Astrocyte (in vitro differentiated cells and primary cell): ENCODE measurements around the gene RPSA. TPM values are rescaled to one million over a fixed set of nuclear protein-coding genes. Genes with fewer than 3 reads are reported as not detected.

Experiments used
- DNase-seq: peaks from one replicate; pipeline ENCODE4 v3.0.0-alpha.2; 2010; ENCODE audit warnings: low read depth
- FAIRE-seq: peaks from 2 replicates; lab custom pipeline; 2011; peaks lifted over from hg19 to GRCh38; lab: Jason Lieb, UNC
- H2AFZ ChIP-seq: 2 replicates; pipeline ENCODE4 v1.6.0; 2012; ENCODE audit warnings: low read depth, low read length, inconsistent platforms
- H3K27ac ChIP-seq: 2 replicates; pipeline ENCODE4 v1.5.1; 2011; ENCODE audit warnings: low read depth, low read length, inconsistent platforms
- H3K27me3 ChIP-seq: 2 replicates; pipeline ENCODE4 v1.6.0; 2011; ENCODE audit warnings: low read length, inconsistent platforms; ENCODE audit not compliant: insufficient read depth
- H3K36me3 ChIP-seq: 2 replicates; pipeline ENCODE4 v1.5.1; 2011; ENCODE audit warnings: low read length, inconsistent platforms; ENCODE audit not compliant: insufficient read depth
- H3K4me1 ChIP-seq: 2 replicates; pipeline ENCODE4 v1.5.1; 2011; ENCODE audit warnings: low read length, inconsistent platforms; ENCODE audit not compliant: insufficient read depth
- H3K4me2 ChIP-seq: 2 replicates; pipeline ENCODE4 v1.6.0; 2012; ENCODE audit warnings: low read length, inconsistent platforms
- H3K4me3 ChIP-seq: 2 replicates; pipeline ENCODE4 v1.5.1; 2011; ENCODE audit warnings: low read depth, mild to moderate bottlenecking, low read length, inconsistent platforms; ENCODE audit not compliant: insufficient read depth
- H3K79me2 ChIP-seq: 2 replicates; pipeline ENCODE4 v1.6.0; 2012; ENCODE audit warnings: mild to moderate bottlenecking, low read length, inconsistent platforms; ENCODE audit not compliant: insufficient read depth
- H3K9ac ChIP-seq: 2 replicates; pipeline ENCODE4 v1.6.0; 2012; ENCODE audit warnings: mild to moderate bottlenecking, low read length, inconsistent platforms
- H3K9me3 ChIP-seq: 2 replicates; pipeline ENCODE4 v1.5.1; 2012; ENCODE audit warnings: low read depth, mild to moderate bottlenecking, low read length, inconsistent platforms; ENCODE audit not compliant: insufficient read depth
- H4K20me1 ChIP-seq: 2 replicates; pipeline ENCODE4 v1.6.0; 2012; ENCODE audit warnings: low read length, inconsistent platforms; ENCODE audit not compliant: insufficient read depth
- H3K27ac Mint-ChIP-seq: one replicate; pipeline ENCODE4 v1.8.0; 2021; ENCODE audit warnings: mild to moderate bottlenecking, mixed read lengths; ENCODE audit not compliant: unreplicated experiment
- H3K27me3 Mint-ChIP-seq: one replicate; pipeline ENCODE4 v1.8.0; 2021; ENCODE audit warnings: low read depth, mixed read lengths; ENCODE audit not compliant: unreplicated experiment
- H3K36me3 Mint-ChIP-seq: one replicate; pipeline ENCODE4 v1.8.0; 2021; ENCODE audit warnings: low read depth, mixed read lengths; ENCODE audit not compliant: unreplicated experiment
- H3K4me1 Mint-ChIP-seq: one replicate; pipeline ENCODE4 v1.8.0; 2021; ENCODE audit warnings: low read depth, mixed read lengths; ENCODE audit not compliant: unreplicated experiment
- H3K4me3 Mint-ChIP-seq: one replicate; pipeline ENCODE4 v1.8.0; 2021; ENCODE audit warnings: mild to moderate bottlenecking, moderate library complexity, mixed read lengths; ENCODE audit not compliant: unreplicated experiment
- H3K9me3 Mint-ChIP-seq: one replicate; pipeline ENCODE4 v1.8.0; 2021; ENCODE audit warnings: mild to moderate bottlenecking, mixed read lengths; ENCODE audit not compliant: unreplicated experiment
- CTCF ChIP-seq: IDR thresholded peaks from 2 replicates; pipeline ENCODE4 v1.5.1; 2011; ENCODE audit warnings: low read depth, mild to moderate bottlenecking, inconsistent platforms, low read length, moderate library complexity; ENCODE audit not compliant: insufficient read depth
- EZH2 ChIP-seq: IDR thresholded peaks from 2 replicates; pipeline ENCODE4 v1.6.1; 2012; ENCODE audit warnings: mild to moderate bottlenecking, low read length, inconsistent platforms; ENCODE audit not compliant: insufficient read depth
- total RNA-seq: library from RNA; stranded (reverse); gene quantifications from 2 replicates; pipeline ENCODE4 v1.2.1, GENCODE V29; 2021

The RPSA gene
- total RNA-seq, 1 donor from 2014 or later: 1,004 TPM

- Histone ChIP-seq H3K9me3 (no peaks in the 10 kb centered on the region), H3K79me2 (peaks cover 5% of the 10 kb centered on the region), H3K4me2 (no peak overlapping the region), H3K4me3 (no peak overlapping the region), H4K20me1 (peaks cover 2% of the 10 kb centered on the region), H3K36me3 (peaks cover 2% of the 10 kb centered on the region), H2AFZ (no peak overlapping the region), H3K27me3 (no peaks in the 10 kb centered on the region), H3K27ac (no peak overlapping the region), H3K9ac (no peak overlapping the region), H3K4me1 (no peaks in the 10 kb centered on the region)
- Mint-ChIP-seq H3K9me3 (no peaks in the 10 kb centered on the region), H3K27me3 (no peaks in the 10 kb centered on the region), H3K27ac (no peak overlapping the region), H3K36me3 (peaks cover 9% of the 10 kb centered on the region), H3K4me3 (no peak overlapping the region), H3K4me1 (no peaks in the 10 kb centered on the region)
- FAIRE-seq (no peak), DNase-seq (no peak)
- TF ChIP-seq EZH2 (no peak), CTCF (no peak)
Observed at GRCh38 chr3:39401983-39402382, 4.5 kb upstream of the RPSA start.

- no peak for TF ChIP-seq CTCF
- TF ChIP-seq EZH2: no peak
- no peaks in the 10 kb centered on the region for H3K9me3 ChIP-seq
- no peak overlapping the region for H2AFZ ChIP-seq
- FAIRE-seq (no peak), DNase-seq (no peak)
- Mint-ChIP-seq H3K27ac (peak overlapping the region; percentile 62), H3K4me1 (peaks cover 14% of the 10 kb centered on the region), H3K36me3 (peaks cover 8% of the 10 kb centered on the region), H3K27me3 (no peaks in the 10 kb centered on the region), H3K4me3 (peak overlapping the region; percentile 93), H3K9me3 (no peaks in the 10 kb centered on the region)
- no peak overlapping the region for H3K9ac ChIP-seq
- H3K36me3 ChIP-seq: peaks cover 20% of the 10 kb centered on the region
- H3K4me3 ChIP-seq: no peak overlapping the region
- peaks cover 36% of the 10 kb centered on the region for H3K79me2 ChIP-seq
- H3K4me2 ChIP-seq: no peak overlapping the region
- no peaks in the 10 kb centered on the region for H3K27me3 ChIP-seq
- no peak overlapping the region for H3K27ac ChIP-seq
- H4K20me1 ChIP-seq: peaks cover 32% of the 10 kb centered on the region
- H3K4me1 ChIP-seq: peaks cover 20% of the 10 kb centered on the region
Observed at GRCh38 chr3:39404943-39405686, 1.4 kb upstream of the RPSA start.
